ENCODE measurements around the gene COL11A1.

COL11A1 gene

DNA sequence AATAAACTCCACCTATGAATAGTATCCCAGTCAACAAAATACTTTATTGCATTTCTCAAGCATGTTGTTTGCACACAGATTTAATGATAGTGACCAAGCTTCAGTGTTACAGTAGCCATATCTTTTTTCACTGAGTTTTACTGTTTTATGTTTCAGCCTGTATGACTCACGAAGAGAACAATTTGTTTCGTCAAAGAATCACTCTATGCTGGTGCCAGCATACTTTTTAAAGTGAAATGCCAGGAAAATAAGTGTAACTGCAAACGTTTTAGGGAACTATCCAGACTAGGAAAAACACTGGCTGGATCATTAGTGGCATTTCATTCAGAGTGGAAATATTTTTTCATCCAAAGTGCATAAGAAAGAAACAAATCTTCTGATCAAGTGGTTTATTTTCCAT is 210.8 kb downstream of the COL11A1 start:
- no peak for DNase-seq (ENCODE audit: low read depth)

DNA sequence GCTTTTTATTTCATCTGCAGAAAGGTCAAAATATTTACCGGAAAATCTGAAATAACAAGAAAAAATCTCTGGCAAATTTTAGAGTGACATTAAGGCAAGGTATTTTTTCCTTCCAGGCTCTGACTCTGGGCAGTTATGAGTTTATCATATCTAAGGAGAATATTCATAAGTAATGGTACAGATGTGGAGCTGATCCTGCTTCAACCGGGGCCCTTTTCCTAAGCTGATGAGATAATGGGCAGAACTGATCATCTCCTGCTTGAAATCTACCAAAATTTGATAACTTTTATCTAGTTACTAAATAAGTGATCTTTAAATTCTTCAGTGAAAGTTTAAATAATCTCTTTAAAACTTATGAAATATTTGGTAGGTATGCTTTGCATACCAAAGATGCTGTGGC is 211.6 kb downstream of the COL11A1 start:
- no peak for DNase-seq (ENCODE audit: low read depth)

DNA sequence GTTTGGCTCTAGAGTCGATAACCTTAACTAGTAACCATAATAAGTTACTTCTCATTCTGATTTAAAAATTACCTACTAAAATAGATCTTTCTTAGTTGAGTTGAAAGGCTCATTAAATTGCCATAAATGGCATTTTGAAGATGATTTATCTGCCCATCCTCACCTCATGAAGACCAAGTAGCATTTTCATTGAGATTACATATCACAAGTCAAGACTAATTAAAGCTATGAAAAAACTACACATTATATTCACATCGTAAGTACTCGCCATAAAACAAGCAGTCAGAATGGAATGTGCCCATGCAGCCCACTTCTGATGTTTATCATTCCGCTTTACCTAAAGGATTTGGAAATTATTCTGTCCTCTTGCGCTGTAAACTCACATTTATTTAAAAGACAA is 212.0 kb downstream of the COL11A1 start:
- DNase-seq (ENCODE audit: low read depth): no peak

DNA sequence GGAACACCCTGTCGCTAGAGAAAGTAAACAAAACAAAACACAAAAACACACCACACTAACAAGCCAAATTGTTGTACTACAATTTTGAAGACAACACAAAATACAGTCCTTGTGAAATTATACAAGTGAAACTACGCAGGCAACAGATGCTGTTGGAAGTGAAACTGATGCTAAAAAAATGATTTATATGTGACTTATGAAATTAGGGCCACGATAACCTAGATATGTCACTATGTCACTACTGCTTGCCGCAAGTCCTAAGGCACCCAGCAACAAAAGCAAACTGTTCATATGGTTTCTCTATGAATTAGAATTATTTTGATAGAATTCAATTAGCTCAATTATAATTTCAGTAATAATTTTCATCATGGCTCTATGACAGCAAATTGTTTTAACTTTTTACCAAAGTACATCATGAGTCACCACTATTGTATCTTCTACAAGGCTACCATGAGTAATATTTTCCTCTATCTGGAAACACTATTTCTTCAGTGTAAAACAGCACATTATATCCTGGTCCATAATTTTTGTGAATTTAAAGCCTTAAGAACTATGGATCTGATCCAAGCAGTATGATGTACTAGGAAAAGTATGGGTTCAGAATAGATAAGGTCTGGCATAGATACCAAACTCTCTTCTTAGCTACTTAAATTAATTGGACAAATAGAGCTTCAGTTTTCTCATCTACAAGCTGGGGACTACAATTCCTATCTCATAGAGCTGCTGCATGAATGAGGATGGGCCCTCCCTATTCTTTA is 216.3 kb downstream of the COL11A1 start:
- DNase-seq (ENCODE audit: low read depth): no peak

DNA sequence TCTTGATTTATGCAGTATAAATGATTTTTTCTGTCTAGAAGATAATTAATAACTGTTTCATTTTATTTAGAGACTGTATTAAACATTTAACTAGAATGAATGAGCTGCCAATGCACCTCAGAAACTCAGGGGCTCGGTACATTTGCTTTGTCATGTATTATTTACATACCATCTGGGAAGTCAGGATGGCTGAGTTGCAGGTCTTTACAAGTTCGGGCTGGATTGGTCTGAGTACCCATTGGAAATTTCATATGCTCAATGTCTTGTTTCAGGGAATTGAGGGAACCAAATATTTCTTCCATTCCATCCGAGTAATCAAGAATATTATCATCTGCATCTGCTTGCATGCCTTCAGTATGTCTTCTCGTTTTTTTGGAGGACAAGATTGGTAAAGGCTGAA is 221.7 kb downstream of the COL11A1 start:
- no peak for DNase-seq (ENCODE audit: low read depth)

DNA sequence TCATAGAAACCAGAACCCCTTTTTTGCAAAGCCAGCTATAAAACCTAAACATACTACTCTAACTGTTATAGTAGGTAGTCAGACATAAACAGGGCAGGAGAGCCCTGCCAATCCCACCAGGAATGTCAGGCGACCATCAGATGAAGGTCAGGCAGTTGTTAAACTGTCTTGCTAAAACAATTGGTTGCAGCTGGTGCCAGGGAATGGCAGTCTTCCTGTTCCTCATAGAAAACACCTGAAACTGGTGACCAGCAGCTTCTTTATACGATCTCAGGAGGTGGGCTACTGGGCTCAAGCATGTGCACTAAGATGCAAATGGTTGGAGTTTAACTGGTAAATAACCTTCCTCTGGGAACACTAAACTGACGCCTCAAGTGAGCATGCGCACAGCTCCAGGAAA is 224.1 kb downstream of the COL11A1 start:
- DNase-seq (ENCODE audit: low read depth): no peak

DNA sequence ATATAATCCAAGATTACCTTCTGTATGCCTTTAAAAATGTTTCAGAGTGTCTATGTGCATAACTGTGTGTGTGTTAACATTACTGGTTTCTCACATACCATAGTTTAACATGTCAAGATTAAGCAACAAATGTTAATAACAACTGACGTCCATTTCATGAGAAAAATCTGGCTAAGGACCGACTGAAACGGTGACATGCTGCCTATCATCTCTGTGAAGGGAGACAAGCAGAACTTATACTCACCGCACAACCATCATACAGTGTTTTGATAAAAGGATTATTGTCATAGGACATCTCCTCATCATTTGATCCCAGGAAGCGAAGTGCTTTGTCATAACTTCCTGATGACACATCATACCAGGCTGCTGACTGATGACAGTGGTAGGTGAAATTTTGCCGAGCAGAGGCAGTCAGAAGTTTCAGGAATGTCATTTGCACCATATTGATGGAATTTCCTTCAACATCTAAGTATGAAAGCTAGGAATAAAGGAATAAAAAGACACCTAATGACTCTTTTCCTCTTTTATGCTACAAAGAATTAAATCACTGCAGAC is 228.8 kb downstream of the COL11A1 start:
- no peak for DNase-seq (ENCODE audit: low read depth)

DNA sequence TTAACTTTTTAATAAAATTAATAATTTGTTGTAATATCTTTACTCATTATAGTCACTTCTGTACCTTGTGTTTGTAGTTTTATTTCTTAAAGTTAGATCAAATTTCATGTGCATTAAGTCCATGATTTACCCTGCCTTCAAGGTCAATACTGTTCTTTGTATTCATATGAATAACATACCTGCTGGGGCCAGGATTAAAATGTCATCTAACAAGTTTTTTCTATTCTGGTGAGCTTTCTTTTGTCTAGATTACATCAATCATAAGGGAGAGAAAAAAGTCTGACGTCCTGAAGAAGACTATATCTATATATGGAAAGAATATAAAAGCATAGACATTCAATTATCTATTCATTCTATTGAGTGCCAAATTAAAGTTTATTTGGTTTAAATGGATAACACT is 232.6 kb downstream of the COL11A1 start:
- DNase-seq (ENCODE audit: low read depth): no peak

DNA sequence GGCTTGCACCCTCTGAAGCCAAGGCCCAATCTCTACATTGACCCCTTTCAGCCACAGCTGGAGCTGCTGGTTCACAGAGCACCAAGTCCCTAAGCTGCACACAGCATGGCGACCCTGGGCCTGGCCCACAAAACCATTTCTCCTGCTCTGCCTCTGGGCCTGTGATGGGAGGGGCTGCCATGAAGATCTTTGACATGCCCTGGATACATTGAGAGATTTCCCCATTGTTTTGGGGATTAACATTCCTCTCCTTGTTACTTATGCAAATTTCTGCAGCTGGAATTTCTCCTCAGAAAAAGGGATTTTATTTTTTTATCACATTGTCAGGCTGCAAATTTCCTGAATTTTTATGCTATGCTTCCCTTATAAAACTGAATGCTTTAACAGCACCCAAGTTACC is 235.8 kb downstream of the COL11A1 start:
- no peak for DNase-seq (ENCODE audit: low read depth)

DNA sequence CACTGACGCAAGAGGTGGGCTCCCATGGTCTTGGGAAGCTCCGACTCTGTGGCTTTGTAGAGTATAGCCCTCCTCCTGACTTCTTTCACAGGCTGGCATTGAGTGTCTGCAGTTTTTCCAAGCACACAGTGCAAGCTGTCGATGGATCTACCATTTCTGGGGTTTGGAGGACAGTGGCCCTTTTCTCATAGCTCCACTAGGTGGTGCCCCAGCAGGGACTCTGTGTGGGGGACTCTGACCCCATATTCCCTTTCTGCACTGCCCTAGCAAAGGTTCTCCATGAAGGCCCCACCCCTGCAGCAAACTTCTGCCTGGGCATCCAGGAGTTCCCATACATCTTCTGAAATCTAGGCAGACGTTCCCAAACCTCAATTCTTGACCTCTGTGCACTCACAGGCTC is 236.2 kb downstream of the COL11A1 start:
- no peak for DNase-seq (ENCODE audit: low read depth)

DNA sequence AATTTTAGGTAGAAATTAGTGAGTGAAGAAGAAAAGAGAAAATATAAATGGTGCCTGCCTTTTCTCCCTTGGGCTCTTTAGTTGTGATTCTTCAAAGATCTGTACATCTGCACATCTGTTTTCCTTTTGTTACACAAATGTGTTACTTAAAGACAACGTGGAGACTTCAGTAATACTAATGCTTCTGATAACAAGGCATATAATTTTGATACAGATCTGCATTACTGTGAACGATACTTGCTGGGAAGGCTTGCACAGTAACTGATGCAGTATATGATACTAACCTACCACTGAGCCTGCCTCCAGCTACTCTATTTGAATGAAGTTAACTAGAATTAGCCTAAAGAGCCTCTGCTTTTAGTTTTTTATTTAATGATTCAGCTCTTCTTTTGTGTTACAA is 244.6 kb downstream of the COL11A1 start:
- no peak for DNase-seq (ENCODE audit: low read depth)

DNA sequence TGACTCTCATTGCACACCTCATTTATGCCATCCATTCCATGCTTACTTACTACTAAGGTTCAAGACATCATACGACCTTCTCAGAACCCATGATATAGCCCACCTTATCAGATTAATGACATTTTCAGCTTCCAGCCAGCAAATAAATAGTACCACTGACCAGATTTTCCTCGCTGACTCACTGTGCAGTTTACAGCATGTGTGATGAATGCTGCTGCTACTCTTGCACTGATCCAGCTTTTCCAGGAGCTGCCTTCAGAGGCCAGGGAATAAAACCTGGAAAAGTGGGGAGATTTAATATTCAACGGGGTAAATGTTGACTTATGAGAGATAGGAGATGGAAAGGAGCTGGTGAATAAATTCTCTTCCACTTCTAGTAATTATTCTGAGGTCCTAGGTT is 247.1 kb downstream of the COL11A1 start:
- DNase-seq (ENCODE audit: low read depth): no peak

DNA sequence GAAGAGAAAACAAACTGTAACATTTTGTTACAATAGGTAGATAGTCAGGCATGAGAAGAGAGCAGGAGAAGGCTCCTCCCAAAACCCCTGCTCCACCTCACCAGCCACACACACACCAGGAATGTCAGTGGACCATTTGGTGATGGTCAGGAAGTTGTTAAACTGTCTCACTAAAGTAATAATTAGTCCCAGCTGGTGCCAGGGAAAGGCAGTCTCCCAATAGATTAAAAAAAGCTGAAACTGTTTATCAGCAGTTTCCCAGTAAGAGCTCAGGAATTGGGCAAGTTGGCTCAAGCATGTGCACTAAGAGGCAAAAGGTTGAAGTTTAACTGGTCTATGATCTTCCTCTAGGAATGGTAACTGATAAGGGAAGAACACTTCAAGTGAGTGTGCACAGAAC is 249.6 kb downstream of the COL11A1 start:
- DNase-seq (ENCODE audit: low read depth): no peak

DNA sequence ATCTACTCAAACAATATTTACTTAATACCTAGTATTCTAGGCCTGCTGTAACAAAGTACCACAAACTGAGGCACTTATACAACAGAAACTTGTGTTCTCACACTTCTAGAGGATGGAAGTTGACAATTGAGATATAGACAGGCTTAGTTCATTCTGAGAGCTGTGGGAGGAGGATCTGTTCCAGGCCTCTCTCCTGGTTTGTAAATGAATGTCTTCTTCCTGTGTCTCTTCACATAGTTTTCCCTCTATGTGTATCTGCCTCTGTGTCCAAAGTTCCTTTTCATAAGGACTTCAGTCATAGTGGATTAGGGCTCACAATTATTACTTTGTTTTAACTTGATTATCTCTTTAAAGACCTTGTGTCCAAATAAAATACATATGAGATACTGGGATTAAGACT is 251.1 kb downstream of the COL11A1 start:
- DNase-seq (ENCODE audit: low read depth): no peak

DNA sequence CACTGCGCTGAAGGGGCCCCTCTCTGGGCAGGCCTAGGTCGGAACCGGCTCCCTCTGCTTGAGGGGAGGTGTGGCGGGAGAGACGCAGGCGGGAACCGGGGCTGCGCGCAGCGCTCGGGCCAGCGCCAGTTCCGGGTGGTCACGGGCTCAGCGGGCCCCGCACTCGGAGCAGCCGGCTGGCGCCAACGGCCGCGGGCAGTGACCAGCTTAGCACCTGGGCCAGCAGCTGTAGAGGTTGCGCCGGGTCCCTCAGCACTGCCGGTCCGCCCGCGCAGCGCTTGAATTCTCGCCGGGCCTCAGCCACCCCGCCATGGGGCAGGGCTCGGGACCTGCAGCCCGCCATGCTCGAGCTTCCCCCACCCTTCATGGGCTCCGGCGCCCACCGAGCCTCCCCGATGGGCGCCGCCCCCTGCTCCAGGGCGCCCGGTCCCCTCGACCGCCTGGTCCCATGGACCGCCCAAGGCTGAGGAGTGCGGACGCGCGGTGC is 254.6 kb downstream of the COL11A1 start:
- DNase-seq (ENCODE audit: low read depth): no peak

DNA sequence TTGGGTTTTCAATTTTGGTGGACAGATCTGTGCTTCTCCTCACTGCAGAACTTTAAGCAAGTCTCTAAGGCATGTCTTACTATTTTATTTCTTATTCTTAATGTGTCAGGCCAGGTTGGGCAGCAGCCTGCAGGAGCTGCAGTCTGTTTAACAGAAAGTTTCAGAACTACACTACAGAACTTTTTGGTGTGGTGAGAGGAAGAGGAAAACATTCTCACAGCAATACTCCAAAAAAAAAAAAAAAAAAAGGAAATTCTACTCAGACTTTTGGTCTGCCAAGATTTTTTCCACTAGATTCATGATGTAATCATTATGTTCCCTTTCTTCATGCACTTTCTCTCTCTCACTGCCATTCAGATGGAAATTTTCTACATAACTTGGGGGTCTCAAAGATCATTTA is 255.2 kb downstream of the COL11A1 start:
- no peak for DNase-seq (ENCODE audit: low read depth)

DNA sequence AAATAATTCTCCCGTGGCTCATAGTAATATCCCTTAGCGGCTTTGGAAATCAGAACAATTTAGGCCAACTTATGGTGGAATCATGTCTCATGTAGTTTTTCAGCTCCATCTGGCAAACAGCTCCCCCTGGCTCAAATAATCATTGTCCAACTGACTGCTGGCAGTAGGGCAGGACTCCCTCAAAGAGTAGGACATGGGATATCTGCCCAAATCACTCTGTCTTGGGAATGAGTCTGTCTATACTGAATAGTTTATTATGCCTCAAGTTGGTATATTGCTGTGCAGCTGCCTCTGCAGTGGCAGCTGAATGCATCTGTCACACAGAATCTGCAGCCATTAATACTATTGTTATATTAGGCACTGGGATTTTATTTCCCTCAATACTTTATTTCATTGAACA is 255.7 kb downstream of the COL11A1 start:
- no peak for DNase-seq (ENCODE audit: low read depth)

DNA sequence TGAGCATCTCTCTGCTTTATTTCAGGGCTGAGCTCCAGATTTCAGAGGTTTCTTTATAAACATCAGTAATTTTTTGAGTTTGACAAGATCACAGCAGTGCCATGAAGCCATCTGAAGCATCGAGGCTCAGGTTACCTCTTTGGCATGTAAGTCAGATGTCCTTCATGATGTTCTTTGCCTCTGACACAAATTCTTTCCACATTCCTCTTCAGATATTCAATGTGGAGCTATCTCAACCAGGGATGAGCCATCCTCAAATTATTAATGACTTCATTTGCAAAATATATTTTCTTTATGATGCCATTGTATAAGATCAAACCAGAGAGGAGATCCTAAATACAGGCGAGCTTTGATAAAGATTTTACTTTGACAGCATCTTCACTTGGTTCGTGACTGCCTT is 256.7 kb downstream of the COL11A1 start:
- no peak for DNase-seq (ENCODE audit: low read depth)

DNA sequence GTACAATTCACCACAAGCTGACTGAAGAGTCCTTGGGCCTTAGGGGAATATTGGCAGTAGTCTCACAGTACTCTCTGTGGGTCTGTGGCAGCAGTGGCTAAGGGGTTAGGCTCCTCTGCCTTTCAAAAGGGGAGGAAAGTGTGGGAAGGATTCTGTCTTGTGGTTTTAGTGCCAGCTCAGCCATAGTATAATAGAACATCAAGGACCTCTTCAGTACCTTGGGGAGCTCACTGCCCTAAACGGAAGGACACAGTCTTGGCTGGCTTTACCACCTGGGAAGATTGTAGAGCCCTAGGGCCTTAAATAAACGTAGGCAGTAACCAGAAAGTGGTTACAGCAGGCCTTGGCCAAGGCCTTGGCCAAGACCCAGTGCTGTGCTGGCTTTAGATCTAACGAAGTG is 265.7 kb downstream of the COL11A1 start:
- DNase-seq (ENCODE audit: low read depth): no peak

DNA sequence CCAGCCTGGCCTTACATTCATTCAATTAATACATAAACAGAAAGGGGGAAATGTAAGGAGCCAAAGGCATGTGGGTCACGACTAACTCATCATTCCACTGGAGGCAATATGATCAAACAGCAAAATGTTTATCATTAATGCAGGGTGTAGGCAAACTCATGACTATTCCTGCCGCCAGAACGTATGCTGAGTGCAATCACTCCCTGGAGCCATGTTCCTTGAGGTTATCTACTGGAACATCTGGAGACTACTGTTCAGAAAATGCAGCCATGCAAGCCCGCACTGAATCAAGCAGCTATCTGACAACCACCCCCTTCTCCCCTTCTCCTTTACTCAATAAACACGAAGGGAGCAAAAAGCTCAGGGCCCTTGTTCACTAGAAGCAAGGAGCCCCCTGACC is 267.6 kb downstream of the COL11A1 start:
- no peak for DNase-seq (ENCODE audit: low read depth)

DNA sequence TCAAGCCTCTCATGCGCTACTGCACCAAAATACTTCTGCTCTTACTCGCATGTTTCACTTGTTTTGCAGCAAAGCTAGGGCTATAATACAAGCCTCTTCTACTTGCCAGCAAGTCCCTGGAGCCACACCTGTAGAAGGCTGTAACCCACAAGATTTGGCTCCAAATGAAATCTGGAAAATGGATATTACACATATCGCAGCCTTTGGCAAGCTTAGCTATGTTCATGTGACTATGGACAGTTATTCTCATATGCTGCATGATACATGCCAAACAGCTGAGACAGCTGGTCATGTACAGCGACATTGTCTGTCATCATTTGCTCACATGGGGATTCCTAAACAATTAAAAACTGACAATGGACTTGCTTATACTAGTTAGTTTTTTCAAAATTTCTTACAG is 270.3 kb downstream of the COL11A1 start:
- no peak for DNase-seq (ENCODE audit: low read depth)

DNA sequence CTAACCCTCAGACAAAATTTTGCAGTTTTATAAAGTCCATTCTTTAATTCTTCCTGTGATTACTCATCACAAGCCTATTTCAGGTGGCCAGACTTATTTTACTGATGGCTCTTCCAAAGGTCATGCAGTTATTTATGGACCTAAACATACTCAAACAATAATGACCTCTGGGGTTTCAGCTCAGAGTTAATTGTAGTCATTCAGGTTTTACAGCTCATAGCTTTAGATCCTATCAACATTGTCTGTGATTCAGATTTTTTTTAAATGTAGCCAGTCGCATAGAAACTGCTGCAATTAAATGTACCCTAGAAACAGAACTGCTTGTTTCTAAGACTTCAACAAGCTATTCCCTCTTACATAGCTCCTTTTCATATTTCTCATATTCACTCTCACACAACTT is 270.8 kb downstream of the COL11A1 start:
- DNase-seq (ENCODE audit: low read depth): no peak

DNA sequence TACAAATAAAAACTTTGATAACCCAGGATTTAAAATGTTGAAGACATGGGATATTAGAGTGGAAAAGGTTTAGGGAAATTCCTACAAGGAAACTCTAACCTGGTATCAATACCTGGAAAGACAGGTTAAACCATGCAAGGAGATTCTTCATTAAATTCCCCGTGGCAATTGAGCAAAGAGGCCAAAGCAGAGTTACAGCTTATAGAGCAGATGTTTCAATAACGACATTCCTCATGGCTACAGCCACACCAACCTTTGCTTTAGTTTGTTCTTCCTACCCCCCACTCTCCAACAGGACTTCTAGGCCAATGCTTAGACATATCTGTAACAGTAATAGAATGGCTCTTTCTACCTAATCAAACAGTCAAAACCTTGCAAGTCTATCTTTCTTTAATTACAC is 271.3 kb downstream of the COL11A1 start:
- DNase-seq (ENCODE audit: low read depth): no peak

DNA sequence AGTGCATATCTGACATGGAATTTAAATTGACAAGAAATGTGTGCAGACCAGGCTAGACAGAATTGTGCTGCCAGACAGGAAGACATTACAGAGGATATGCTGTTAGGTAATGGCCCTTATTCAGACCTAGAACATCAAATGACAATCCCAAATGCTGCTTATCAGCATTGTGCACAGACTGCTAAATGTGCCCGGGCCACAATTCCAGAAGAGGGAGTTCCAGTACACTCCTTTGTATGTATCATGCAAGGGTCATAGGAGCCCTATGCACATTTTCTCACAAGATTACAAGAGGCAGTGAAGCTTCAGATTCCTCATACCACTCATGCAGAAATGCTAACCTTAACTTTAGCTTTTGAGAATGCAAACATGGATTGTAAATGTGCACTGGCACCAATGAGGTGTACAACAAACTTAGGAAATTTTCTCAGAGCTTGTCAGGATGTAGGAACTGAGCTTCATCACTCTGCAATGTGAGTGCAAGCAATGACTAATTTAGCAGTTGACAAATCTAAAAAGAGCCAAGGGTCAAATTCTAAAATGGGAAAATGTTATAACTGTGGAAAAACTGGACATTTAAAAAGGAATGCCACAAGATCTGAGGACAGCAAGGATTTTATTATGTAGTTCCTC is 273.5 kb downstream of the COL11A1 start:
- no peak for DNase-seq (ENCODE audit: low read depth)
